HG02870 (cell line): ENCODE measurements around the gene GRAMD2A.
"Not testable (repeated sequence)": the region's sequence is repeated elsewhere in the genome, so short reads cannot be mapped to it uniquely, and the experiment has no call there.

ENCODE experiments used
- ATAC-seq: cut with Tn5 transposase; IDR thresholded peaks from one replicate; pipeline ENCODE4 v1.9.1; 2021; ENCODE audit warnings: mild to moderate bottlenecking, moderate library complexity; ENCODE audit not compliant: unreplicated experiment

Gene GRAMD2A

DNA sequence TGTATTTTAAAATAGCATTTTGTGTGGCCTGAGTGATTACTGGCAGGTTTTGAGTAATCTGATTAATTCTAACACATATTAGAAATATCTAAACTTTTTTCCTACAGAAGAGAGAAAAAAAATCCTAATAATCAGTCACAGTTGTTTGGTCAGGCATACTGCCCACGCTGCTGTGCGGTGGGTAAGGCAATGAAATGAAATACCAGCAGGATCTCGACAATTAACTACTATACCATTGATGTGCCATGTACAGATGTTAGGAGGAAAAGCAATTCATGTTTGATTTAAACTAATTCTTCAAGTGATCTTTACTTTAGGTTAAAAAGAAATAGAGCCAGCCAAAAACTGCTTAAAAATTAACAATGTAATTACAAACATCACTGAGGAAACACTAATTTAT, 5.2 kb downstream of the GRAMD2A start:
- ATAC-seq, result no peak

DNA sequence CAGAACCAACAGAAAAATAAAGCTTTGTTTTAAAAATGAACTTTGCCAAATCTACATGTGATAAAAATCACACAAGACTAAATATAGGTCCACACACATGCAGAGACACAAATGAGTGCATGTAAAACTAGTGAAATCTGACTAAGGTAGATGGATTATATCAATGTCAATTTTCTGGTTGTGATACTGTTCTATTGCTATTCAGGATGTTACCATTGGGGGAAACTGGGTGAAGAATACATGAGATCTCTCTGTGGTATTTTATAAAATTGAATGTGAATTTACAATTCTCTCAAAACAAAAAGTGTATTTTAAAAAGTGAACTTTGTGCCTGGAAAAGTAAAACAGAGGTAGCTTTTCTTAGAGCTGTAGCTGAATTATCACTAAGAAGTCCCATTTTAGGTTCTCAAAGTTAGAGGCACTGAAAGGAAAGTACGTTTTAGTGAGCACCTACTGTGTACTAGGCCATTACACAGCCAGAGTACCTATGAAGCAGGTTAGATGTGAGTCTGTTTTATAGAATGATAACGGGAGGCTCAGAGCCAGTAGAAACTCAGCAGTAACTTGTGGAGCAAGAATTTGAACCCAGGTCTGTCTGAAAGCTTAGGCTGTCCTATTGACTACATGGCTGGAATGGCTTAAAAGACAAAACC, 8.2 kb downstream of the GRAMD2A start:
- no peak for ATAC-seq

DNA sequence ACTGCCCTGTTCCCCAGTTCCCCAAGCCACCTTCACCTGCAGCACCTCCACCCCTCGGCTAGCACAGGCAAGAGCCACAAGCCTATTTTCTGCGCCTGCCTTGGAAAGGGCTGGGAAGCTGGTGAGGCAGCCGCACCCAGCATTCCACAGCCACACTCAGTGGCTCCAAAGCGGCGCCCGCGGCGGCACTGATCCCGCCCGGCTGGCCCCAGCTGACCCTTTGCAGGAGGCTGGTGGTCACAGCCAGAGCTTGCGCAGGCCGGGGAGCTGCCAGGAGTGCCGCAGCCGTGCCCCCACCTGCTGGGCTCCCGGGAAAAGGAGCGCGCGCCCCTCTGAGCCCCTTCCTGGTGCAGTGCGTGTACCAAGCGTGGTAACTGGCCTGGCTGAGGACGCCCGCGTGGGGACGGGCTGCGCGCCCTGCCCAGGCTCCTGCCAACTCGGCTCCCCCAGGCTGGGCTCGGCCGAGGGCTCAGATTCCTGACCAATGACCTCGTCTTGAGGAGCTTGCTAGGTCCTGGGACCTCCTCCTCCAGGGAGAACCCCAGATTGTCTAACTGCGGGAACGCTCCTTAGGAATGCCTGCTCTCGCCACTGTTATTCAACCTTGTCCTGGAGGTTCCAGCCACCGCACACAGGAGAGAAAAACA, 13.3 kb downstream of the GRAMD2A start:
- ATAC-seq, result no peak

DNA sequence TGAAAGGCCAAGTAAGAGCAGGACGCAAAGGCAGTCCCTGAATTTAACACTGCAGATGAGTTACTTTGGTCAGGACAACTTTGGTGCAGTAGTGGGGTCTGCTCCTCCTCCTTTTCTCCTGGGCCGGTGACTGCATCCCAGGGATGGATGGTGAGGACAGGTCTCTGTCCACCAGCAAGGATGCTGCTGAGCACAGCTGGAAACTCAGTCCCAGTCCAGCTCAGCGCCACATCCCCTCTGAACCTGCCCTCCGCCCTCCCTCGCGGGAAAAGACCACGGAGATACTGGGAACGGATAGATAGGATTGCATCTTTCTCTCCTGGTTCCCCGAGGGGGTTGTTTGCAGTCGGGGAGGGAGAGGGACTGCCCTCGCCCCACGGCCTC, 13.8 kb downstream of the GRAMD2A start:
- ATAC-seq, result no peak

DNA sequence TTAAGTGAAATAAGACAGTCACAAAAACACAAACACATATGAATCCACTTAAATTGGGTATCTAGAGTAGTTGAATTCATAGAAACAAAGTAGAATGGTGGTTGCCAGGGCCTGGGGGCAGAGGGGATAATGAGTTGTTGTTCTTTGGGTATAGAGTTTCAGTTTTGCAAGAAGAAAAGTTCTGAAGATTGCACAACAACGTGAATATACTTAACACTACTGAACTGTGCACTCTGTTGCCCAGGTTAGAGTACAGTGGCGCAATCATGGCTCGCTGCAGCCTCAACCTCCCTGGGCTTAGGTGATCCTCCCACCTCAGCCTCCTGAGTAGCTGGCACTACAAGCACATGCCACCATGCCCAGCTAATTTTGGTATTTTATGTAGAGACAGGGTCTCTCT, 14.9 kb downstream of the GRAMD2A start:
- ATAC-seq, result no peak

DNA sequence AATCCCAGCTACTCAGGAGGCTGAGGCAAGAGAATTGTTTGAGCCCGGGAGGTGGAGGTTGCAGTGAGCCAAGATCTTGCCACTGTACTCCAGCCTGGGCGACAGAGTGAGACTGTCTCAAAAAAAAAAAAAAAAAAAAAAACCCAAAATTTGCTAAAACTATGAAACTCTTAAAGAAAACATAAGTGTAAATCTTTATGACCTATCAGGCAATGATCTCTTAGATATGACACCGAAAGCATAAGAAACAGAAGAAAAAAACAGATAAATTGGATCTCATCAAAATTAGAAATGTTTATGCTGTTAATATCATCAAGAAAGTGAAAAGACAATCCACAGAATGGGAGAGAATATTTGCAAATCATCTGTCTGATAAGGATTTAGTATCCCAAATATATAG, 15.3 kb downstream of the GRAMD2A start:
- ATAC-seq, result no peak

DNA sequence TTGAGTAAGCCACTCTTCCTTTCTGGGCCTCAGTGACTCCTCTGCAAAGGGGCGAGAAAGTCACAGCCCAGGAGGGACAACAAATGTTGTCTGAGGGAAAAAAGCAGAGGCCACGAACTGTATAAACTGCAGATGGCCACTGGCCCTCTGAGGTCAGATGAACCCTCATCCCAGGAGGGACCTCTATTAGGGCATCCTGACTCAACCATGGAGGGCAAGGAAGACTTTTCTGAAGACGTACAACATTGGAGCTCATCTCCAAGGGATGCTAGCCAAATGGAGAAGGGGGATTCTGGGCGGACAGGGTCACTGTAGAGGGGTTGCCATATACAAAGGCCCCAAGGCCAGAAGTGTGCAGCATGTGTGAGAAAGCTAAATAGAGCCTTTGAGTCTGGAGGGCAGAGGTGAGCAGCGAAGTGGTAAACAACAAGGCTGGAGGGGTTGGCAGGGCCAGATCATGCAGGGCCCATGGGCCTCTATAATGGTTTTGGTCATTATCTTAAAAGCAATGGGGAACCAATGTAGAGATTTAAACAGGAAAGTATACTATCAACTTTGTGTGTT, 16.7 kb downstream of the GRAMD2A start:
- ATAC-seq, result no peak

DNA sequence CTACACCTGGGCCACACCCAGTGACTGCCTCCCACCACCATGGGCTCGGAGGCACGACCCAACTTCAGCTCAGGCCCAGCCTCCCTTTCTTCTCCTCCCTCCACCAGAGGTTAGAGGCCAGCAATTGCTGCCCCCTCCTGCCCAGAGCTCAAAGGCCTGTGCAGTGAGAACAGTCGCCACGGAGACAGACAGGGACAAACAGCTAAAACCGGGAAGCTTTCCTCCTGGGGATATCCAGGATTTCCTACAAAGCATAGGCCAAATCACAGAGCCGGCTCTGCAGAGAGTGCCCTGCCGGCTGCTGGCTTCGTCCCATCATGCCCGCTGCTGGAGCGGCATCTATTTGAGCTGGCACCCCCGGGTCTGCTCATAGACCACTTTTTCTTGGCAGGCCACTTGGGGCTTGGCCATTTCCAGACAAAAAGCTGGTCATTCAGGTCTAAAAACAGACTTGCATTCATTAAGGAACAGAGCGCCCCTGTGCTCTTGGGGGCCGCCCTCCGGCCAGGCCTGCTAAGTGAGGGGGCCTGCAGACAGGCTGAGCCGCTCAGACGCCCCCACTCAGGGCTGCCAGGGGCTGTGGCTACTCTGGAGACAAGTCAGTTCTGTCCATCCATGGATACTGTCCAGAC, 17.5 kb downstream of the GRAMD2A start:
- no peak for ATAC-seq

DNA sequence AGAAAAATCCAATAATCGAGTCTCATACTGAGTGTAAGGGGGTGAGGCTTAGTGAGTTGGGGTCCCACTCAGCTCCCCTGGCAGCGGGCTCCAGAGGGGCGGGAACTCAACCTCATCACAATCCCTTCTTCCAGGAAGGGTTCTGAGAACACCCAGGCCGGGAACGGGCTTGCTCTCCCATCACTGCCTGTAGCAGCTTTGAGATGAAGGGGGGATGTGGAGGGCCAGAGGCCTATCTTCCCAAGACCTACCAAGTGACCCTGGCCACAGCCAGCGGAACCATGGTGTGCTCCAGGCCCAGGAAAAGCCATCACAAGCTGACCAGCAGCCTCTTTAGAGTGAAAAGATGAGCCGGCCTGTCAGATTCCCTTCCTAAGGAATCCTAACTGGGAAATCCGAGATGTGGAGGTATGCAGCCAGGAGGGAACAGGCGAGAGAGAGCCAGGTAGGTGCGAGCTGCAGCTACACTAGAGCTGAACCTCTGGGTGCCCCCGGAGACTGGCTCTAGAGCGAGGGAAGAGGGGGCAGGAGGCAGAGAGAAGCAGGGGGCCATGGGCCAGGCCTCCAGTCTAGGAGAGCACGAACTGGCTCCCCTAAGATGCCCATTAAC, 18.5 kb downstream of the GRAMD2A start:
- ATAC-seq, result no peak

DNA sequence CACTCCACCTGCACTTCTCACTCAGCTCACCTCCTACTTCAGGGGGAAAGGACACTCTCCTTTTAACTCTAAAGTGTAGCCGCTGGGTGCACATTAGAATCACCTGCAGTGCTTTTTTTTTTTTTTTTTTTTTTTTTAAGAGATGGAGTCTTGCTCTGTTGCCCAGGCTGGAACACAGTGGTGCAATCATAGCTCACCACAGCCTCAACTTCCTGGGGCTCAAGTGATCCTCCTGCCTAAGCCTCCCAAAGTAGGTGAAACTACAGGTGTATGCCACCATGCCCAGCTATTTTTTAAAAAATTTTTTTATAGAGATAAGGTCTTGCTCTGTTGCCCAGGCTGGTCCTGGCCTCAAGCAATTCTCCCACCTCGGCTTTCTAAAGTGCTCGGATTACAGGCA, 20.8 kb downstream of the GRAMD2A start:
- ATAC-seq, result no peak

DNA sequence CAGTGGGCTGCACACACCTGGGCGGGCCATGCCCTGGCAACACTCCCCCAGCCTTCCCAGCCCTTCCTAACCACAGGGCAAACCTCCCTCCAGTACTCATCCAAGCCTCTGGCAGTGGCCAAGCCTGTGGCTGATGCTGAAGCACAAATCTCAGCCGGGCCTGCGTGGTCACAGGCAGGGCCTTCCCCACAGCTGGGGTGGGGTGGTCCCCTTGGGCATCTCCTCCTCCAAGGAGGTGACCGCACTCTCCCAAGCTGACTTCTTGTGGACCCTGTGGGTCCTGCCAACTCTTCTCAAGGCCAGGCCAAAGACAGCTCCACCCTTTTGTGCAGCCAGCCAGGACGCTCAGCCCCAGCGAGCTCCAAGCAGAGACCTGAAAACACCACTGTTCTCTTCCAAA, 21.4 kb downstream of the GRAMD2A start:
- no peak for ATAC-seq

DNA sequence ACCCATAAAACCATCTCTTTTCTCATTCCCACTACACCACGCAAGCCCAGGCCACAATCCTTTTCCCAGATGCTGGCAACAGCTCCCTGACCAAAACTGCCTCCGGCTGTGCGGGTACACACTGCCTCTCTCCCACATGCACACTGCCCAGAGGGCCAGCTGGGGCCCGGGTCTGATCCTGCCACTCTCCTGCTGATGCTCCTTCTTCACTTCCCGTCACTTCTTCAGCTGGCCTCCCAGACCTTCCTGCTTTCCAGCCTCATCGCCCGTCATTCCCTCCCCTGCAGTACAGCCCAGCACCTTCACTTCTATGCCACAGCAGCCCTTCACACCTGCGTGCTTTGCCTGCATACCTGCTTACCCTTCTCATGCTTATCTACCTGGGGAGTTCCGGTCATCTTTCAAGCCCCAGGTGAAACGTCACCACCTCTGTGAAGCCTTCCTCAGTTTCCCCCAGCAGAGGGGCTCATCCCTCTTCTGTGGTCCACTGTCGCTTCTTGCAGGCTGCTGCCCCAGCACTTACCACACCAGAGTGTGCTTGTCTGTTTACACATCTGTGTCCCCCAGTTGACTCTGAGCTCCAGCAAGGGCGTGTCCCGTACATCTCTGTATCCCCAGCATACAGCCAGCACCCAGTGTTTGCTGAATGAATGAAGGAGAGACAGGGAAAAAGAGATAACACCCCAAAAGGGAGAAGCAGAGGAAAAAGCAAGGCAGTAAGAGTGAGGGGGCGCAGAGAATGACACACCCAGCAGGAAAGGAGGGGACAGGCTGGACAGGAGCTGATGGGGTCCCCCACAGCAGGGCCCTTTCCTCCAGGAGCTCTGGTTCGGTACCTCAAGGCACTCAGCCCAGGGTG, 22.2 kb downstream of the GRAMD2A start:
- ATAC-seq, result no peak

DNA sequence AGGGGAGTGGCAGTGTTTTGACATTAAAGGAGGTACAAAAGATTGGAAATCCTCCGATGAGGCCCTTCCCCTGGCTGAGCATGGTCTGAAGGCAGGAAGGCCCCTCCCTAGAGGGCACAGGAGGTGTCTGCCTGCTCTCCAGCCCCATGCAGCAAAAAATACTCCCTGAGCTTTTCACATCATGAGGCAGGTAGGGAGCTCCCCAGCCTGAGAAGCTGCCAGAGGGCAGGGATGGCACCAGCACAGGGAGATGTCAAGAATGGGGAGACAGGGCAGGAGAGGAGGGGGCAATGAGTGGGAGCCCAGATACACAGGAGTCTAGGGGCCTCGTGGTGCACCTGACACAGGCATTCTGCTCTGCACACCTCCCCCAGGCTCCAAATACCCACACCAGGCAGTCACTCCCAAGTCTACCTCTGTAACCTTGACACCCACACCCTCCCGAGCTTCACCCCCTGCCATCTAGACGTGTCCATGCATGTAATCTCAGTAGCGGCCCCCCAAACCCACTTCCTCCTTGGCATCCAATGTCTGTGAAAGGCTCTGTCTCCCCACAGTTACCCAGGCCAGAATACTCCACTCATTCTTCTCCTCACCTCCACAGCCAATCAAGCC, 22.9 kb downstream of the GRAMD2A start:
- ATAC-seq, result no peak

DNA sequence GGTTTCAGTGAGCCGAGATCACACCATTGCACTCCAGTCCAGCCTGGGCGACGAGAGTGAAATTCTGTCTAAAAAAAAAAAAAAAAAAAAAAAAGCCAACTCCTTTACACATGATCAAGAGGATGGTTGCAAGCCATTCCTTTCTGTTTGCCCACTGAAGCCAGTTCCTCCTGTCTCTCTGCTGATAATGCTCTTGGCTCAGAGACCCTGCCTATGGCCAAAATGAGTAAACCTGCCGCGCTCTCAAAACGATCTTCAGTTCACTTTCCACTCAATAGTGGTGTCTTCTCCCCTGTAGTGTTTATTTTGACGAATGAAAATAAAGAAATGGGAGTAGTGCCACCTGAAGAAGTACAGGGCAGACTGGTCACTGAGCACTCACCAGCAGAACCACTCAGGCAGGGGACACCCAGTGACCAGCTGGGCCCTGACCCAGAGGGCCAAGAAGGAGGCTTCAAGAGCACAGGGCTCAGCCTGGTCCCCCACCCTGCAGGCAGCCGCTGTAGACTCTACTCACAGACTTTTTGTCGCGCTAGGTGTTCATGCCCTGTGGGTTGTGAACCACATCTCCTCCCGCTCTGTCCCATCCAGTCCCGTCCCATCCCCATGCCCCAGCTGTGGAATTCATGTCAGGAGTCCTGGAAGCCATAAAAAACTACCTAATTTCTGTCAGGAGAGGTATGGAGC, 23.6 kb downstream of the GRAMD2A start:
- no peak for ATAC-seq

DNA sequence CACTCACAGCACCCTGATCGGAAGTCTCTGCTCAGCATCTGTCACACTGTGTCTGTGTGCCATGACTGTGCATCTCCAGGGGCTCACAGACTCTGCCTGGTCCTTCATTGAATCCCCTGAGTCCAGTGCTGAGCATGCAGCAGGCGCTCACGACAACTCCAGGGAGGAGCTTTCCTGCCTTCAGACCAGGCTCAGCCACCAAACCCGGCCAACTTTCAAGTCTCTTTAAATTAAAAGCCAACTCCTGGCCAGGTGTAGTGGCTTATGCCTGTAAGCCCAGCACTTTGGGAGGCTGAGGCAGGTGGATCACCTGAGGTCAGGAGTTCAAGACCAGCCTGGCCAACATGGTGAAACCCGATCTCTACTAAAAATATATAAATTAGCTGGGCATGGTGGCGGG, 24.2 kb downstream of the GRAMD2A start:
- no peak for ATAC-seq

DNA sequence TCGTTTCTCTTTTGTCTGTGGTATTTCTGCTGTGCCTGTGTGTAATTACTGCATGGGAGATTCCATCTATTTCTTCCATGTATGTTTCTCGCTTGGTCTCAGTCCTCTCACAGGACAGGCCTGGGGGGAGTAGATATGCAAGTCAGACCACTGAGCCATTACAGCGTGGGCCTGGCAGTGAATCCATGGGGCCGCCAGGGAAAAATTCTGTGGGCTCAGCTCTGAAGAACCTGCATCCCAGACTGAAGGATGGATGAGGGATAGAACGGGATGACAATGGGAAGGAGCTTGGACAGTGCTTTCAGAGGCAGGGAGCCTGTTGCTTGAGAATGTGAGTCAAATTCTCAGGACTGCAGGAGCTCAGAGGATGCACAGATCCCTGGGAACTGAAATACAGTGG, 24.8 kb downstream of the GRAMD2A start:
- ATAC-seq, result no peak

DNA sequence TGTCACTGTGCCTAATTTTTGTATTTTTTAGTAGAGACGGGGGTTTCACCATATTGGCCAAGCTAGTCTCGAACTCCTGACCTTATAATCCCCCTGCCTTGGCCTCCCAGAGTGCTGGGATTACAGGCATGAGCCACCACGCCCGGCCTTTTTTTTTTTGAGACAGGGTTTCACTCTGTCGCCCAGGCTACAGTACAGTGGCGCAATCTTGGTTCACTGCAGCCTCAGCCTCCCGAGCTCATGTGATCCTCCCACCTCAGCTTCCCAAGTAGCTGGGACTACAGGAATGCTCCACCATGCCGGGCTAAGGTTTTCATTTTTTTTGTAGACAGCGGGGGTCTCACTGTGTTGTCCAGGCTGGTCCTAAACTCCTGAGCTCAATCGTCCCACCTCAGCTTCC, 25.6 kb downstream of the GRAMD2A start:
- ATAC-seq, result not testable (repeated sequence)

DNA sequence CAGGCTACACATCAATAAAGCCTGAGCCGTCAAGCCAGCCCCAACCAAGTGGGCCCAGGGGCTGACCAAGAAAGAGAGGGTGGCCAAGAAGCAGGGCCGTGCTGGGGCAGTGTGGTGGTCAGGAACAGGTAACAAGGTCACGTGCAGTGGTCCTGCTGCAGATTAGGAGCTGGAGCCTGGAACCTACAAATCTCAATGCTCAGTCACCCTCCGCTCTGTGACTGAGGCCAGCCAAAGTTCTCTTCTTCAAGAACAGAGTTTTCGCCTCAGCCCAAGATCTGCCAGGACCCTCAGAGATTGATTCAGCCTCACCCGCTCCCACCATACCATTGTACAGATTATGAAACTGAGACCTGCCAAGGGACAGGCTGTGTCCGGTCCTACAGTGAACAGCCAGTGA, 26.9 kb downstream of the GRAMD2A start:
- no peak for ATAC-seq

DNA sequence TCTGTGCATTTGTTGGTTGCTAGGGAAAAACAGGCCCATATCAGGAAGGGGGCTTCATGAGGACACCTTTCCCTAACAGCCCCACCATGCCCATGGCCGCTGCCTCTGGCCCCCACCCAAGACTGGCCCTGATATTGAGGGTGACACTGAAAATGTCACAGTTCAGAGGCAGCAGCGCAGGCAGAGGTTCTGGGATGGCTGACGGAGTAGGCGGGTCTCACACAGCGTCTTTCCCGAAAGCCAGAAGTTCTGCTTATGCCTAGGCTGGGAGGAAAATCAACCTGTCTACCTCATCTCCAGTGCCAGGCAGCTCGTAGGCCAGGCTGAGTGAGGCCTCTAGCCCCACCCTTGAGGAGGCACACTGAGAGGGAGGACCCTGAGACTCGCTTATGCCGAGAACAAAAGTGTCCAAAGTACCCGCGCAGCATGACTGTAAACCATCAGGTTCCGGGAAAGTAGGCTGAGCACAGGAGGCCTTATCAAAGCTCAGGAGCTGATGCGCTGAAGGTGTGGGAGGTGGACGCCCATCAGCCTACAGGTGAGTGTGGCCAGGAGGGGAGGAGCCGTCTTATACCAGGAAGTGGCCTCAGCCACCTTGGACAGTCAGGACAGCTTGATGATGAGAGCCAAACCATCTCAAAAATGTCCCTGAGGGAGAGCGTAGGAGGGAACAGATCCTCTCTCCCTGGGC, 27.5 kb downstream of the GRAMD2A start:
- no peak for ATAC-seq
